ENCODE measurements around the gene NIN.

NIN gene

DNA sequence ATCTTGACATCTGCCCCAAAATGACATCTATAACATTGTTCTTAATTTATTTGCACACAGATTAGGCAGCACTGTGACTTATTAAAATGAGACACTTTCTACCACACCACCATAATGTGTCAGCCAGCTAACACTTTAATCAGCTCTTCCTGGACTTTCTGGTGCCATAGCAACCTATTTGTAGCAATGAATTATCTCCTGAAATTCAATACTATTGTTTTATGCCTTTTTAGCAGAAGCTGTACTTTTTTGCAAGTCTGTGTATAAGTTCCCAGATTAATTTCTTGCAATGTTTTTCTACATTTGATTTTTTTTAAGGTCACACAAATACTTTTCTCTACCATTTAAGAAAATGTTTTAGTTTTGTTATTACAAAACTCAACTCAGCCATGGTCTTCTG, 90.1 kb downstream of the NIN start:
- Histone ChIP-seq H3K27me3 (ENCODE audit: insufficient read depth, low read length) (no peaks in the 10 kb centered on the region), H3K4me3 (ENCODE audit: low read depth, low read length) (no peak overlapping the region), H3K79me2 (ENCODE audit: control insufficient read depth, insufficient read depth, low read length, unreplicated experiment) (no peaks in the 10 kb centered on the region), H2AFZ (ENCODE audit: low read length, unreplicated experiment) (no peak overlapping the region), H3K4me1 (ENCODE audit: control insufficient read depth, insufficient read depth, low read length, unreplicated experiment) (peaks cover 19% of the 10 kb centered on the region), H3K36me3 (ENCODE audit: insufficient read depth, low read length) (no peaks in the 10 kb centered on the region), H3K27ac (ENCODE audit: low read depth, low read length) (peak overlapping the region; percentile 48)

DNA sequence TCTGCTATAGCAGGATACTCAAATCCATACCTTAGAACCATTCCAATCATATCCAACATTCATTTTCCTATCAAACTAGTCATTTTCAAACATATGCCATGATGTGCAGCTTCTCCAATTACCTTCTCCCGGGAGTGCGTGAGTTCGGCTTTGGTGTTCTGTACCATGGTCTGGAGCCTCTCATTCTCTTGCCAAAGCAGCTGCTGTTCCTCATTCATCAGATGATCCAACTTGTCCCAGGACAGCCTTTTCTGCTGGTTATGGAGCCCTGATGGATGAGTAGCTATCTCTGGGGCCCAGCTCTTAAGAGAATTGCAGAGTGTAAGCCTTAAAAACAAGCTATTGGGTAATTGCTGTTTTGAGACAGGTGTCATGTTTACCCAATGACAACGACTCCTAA, 91.8 kb downstream of the NIN start:
- peaks cover 19% of the 10 kb centered on the region for H3K4me1 ChIP-seq (ENCODE audit: control insufficient read depth, insufficient read depth, low read length, unreplicated experiment)
- no peaks in the 10 kb centered on the region for H3K27me3 ChIP-seq (ENCODE audit: insufficient read depth, low read length)
- H3K79me2 ChIP-seq (ENCODE audit: control insufficient read depth, insufficient read depth, low read length, unreplicated experiment) = no peaks in the 10 kb centered on the region
- H3K4me3 ChIP-seq (ENCODE audit: low read depth, low read length) = no peak overlapping the region
- no peaks in the 10 kb centered on the region for H3K36me3 ChIP-seq (ENCODE audit: insufficient read depth, low read length)
- H3K27ac ChIP-seq (ENCODE audit: low read depth, low read length) = no peak overlapping the region
- no peak overlapping the region for H2AFZ ChIP-seq (ENCODE audit: low read length, unreplicated experiment)

DNA sequence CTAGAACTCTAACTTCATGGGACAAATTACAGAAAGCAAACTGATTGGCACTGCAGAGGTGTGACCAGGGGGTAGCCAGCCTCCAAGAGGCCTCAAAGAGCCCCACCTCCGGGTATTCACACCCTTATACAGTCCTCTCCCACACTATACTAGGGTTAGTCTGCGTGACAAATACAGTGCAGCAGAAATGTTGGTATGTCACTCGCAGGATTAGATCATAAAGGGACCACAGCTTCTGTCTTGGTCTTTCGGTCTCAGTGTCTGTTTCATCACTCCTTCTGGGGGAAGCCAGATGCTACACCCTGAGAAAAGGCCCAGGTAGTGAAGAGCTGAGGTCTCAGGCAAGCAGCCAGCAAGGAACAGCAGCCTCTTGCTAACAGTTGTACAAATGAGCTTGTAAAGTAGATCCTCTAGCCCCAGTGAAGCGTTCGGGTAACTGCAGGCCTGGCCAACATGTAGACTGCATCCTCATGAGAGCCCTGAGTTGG, 94.0 kb downstream of the NIN start:
- Histone ChIP-seq H3K27ac (ENCODE audit: low read depth, low read length) (no peak overlapping the region), H3K79me2 (ENCODE audit: control insufficient read depth, insufficient read depth, low read length, unreplicated experiment) (no peaks in the 10 kb centered on the region), H3K27me3 (ENCODE audit: insufficient read depth, low read length) (no peaks in the 10 kb centered on the region), H3K4me1 (ENCODE audit: control insufficient read depth, insufficient read depth, low read length, unreplicated experiment) (peaks cover 19% of the 10 kb centered on the region), H3K4me3 (ENCODE audit: low read depth, low read length) (no peak overlapping the region), H3K36me3 (ENCODE audit: insufficient read depth, low read length) (no peaks in the 10 kb centered on the region), H2AFZ (ENCODE audit: low read length, unreplicated experiment) (no peak overlapping the region)

DNA sequence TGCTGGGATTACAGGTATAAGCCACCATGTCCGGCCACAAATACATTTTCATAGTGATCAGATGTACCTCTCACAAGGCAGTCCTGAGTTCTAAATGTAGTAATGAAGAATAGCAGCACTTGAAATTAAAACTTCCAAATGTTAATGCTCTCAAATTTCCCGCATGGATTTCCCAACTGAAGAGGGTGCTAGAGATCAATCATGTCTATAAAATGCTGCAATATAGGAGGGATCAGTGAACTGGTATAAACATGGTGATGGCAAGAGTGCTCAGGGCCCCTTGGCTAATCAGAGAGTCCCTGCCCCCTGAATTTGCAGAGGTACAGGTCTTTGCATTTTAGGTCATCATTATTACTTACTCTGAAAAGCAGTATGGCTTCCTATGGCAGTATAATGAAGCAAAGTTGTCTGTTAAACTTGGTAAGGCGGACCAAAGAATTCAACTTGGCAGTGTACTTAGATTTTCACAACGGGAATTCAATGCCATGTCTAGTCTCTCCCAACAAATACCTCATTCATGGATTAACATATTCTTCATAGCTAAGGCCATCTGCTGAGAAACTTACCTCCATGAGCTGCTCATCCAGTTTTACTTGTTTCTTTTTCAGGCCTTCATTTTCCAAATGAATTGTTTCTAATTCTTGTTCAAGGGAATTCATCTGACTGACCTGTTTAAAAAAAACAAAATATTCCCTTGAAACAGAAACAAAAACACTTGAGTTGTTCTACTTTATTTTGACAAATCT, 95.8 kb downstream of the NIN start:
- no peaks in the 10 kb centered on the region for H3K79me2 ChIP-seq (ENCODE audit: control insufficient read depth, insufficient read depth, low read length, unreplicated experiment)
- H2AFZ ChIP-seq (ENCODE audit: low read length, unreplicated experiment) = no peak overlapping the region
- H3K36me3 ChIP-seq (ENCODE audit: insufficient read depth, low read length) = peaks cover 6% of the 10 kb centered on the region; the same call in 1 of the 2 replicates
- H3K4me3 ChIP-seq (ENCODE audit: low read depth, low read length) = no peak overlapping the region
- peaks cover 5% of the 10 kb centered on the region for H3K4me1 ChIP-seq (ENCODE audit: control insufficient read depth, insufficient read depth, low read length, unreplicated experiment)
- H3K27ac ChIP-seq (ENCODE audit: low read depth, low read length) = no peak overlapping the region
- no peaks in the 10 kb centered on the region for H3K27me3 ChIP-seq (ENCODE audit: insufficient read depth, low read length)

DNA sequence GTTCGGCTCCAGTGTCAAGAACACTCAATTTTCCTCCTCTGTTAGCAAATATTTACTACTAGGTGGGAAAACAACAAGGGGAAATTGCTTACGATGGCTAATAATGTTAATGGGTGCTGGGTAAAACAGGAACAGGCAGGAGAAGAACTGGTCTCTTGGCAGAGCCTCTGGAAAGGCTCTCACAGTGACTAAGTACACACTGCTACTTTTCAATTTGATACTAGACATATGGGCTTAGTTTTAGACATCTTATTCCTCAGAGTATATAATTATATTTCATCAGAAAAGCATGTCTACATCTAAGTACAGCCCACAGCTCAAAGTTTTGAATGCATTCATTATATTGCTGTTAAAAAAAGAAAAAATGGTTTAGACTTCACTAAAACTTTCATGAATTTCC, 97.5 kb downstream of the NIN start:
- Histone ChIP-seq H3K27me3 (ENCODE audit: insufficient read depth, low read length) (no peaks in the 10 kb centered on the region), H3K36me3 (ENCODE audit: insufficient read depth, low read length) (peaks cover 18% of the 10 kb centered on the region), H3K27ac (ENCODE audit: low read depth, low read length) (no peak overlapping the region), H3K4me1 (ENCODE audit: control insufficient read depth, insufficient read depth, low read length, unreplicated experiment) (no peaks in the 10 kb centered on the region), H3K4me3 (ENCODE audit: low read depth, low read length) (no peak overlapping the region), H3K79me2 (ENCODE audit: control insufficient read depth, insufficient read depth, low read length, unreplicated experiment) (no peaks in the 10 kb centered on the region), H2AFZ (ENCODE audit: low read length, unreplicated experiment) (no peak overlapping the region)

DNA sequence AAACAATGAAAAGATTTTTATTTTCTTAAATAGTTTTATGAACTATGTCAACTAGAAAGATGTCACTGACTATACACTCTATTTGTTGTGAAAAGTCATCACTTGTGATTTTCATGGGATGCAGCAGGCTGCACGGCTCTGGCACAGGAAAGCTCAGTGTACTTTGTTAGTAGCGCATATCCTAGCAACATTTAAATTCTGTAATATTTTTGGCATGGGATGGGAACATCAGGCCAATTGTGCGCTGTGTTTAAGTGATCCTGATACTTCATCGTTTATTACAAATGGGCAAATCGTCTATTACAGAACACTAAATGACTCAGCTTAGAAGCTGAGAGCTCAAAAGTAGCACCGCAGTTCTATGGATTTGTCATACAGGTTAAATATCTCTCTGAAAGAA, 102.1 kb downstream of the NIN start:
- Histone ChIP-seq H3K36me3 (ENCODE audit: insufficient read depth, low read length) (peaks cover 26% of the 10 kb centered on the region), H3K27ac (ENCODE audit: low read depth, low read length) (no peak overlapping the region), H3K4me1 (ENCODE audit: control insufficient read depth, insufficient read depth, low read length, unreplicated experiment) (peaks cover 18% of the 10 kb centered on the region), H3K4me3 (ENCODE audit: low read depth, low read length) (no peak overlapping the region), H3K79me2 (ENCODE audit: control insufficient read depth, insufficient read depth, low read length, unreplicated experiment) (no peaks in the 10 kb centered on the region), H3K27me3 (ENCODE audit: insufficient read depth, low read length) (no peaks in the 10 kb centered on the region), H2AFZ (ENCODE audit: low read length, unreplicated experiment) (no peak overlapping the region)

DNA sequence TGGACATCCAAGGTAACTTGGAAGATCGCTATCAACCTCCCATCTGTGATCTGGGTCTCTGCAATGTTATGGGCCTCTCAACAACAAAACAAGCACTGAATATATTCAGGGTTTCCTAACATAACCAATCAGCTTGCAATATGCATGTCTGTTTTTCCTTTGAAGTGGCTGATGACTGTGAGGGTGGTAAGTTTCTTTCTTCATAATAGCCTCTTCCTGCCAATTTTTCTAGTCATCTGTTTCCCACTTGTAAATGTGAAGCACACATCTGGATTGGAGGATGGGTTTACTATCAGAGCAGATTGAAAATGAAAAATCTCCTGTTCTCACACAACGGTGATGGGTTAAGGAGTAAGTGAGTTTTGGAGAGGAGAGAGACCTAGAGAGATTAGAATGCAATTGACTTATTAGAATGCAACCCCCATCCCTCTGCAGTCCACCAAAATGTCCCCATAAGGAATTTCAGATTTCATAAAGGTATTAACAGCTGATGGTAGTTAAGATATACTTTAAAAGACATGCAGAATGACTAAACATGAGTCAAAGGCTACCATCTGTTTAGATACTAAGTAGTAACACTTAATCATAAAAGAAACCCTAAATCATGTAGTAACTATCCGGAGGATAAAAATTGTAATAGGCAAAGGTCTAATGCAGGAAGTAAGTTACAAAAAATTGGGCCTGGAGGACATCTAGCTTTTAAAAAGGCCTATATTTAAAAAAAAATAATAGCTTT, 104.4 kb downstream of the NIN start:
- Histone ChIP-seq H3K4me1 (ENCODE audit: control insufficient read depth, insufficient read depth, low read length, unreplicated experiment) (peaks cover 18% of the 10 kb centered on the region), H3K4me3 (ENCODE audit: low read depth, low read length) (peak overlapping the region; percentile 6; the same call in 1 of the 2 replicates), H2AFZ (ENCODE audit: low read length, unreplicated experiment) (no peak overlapping the region), H3K79me2 (ENCODE audit: control insufficient read depth, insufficient read depth, low read length, unreplicated experiment) (no peaks in the 10 kb centered on the region), H3K27ac (ENCODE audit: low read depth, low read length) (peak overlapping the region; percentile 63), H3K27me3 (ENCODE audit: insufficient read depth, low read length) (no peaks in the 10 kb centered on the region), H3K36me3 (ENCODE audit: insufficient read depth, low read length) (peaks cover 30% of the 10 kb centered on the region)

DNA sequence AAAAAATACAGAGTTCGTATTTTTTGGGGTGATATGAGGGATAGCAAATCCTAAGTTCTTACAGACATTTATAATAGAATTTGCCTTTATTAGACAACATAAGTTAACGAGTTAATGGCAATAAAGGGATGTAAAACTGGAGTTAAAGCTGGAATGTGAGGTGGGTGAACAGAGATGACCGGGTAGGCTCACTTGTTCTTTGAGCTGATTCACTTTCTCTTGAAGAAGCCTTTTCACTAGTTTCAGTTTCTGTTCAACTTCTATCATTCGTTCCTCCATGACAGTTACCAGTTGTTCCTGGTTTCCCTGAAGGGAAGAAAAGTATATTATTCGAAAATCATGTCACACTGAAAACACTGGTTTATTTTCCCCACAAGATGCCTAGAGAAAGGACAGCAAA, 105.2 kb downstream of the NIN start:
- H3K4me1 ChIP-seq (ENCODE audit: control insufficient read depth, insufficient read depth, low read length, unreplicated experiment) = peaks cover 18% of the 10 kb centered on the region
- H3K4me3 ChIP-seq (ENCODE audit: low read depth, low read length) = no peak overlapping the region
- peaks cover 28% of the 10 kb centered on the region for H3K36me3 ChIP-seq (ENCODE audit: insufficient read depth, low read length)
- no peaks in the 10 kb centered on the region for H3K79me2 ChIP-seq (ENCODE audit: control insufficient read depth, insufficient read depth, low read length, unreplicated experiment)
- H2AFZ ChIP-seq (ENCODE audit: low read length, unreplicated experiment) = no peak overlapping the region
- no peaks in the 10 kb centered on the region for H3K27me3 ChIP-seq (ENCODE audit: insufficient read depth, low read length)
- H3K27ac ChIP-seq (ENCODE audit: low read depth, low read length) = peak overlapping the region; percentile 63; the same call in 1 of the 2 replicates

DNA sequence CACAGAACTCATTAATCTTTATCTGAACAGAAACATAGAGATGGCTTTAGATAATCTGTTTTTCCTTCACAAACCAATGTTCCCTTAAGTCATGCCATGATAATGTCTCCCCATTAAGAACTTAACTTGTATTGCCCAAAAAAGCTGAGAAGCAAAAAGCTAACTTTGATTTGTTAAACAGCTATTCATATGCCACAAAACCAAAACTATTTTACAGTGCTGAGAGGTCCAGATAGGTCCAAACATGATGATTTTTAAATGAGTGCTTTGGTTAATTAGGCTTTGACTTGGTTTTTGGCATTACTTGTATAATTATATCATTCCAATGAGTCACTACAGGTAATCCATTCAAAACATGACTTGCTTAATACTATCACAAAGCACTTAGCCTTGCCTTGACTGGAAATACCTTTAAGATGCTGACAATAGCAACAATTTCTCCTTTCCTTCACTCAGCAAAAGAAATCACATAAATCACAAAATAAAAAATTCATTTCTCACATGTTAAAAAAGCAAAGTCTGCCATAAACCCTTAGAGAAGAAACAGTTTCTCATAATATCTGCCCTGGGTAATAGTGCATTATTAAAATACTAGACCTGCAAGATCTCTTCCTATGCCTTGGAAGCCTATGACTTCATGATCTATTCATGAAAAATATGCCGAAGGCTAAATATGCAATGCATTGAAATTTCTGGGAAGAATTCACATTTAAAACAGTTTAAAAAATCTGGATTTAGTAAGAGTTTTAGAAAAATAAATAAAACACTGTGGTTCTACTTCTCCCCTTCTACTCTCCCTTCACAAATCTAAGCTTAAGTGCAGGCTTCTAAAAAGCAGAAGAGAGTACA, 110.8 kb downstream of the NIN start:
- H3K36me3 ChIP-seq (ENCODE audit: insufficient read depth, low read length) = peaks cover 7% of the 10 kb centered on the region
- H3K4me1 ChIP-seq (ENCODE audit: control insufficient read depth, insufficient read depth, low read length, unreplicated experiment) = no peaks in the 10 kb centered on the region
- H3K27ac ChIP-seq (ENCODE audit: low read depth, low read length) = no peak overlapping the region
- H2AFZ ChIP-seq (ENCODE audit: low read length, unreplicated experiment) = no peak overlapping the region
- no peaks in the 10 kb centered on the region for H3K79me2 ChIP-seq (ENCODE audit: control insufficient read depth, insufficient read depth, low read length, unreplicated experiment)
- H3K27me3 ChIP-seq (ENCODE audit: insufficient read depth, low read length) = no peaks in the 10 kb centered on the region
- H3K4me3 ChIP-seq (ENCODE audit: low read depth, low read length) = no peak overlapping the region

DNA sequence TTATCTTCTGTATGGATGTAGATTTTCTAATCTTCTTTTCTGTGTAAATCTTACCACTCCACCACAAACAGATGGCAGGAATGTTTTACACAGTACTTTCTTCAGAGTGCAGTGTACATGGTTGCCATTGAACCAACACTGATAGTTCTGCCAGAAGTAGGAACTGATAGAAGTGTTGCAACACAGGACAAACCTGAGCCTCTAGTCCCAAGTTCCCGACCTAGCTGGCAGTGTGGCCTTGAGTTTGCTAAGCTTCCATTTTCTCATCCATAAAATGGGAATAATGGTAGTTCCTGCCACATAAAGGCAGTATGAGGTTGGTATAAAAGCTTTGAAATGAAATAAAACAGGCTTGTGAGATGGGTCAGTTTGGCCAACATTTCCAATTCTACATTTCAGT, 112.0 kb downstream of the NIN start:
- no peak overlapping the region for H2AFZ ChIP-seq (ENCODE audit: low read length, unreplicated experiment)
- H3K79me2 ChIP-seq (ENCODE audit: control insufficient read depth, insufficient read depth, low read length, unreplicated experiment) = no peaks in the 10 kb centered on the region
- peaks cover 4% of the 10 kb centered on the region; the same call in 1 of the 2 replicates for H3K36me3 ChIP-seq (ENCODE audit: insufficient read depth, low read length)
- no peaks in the 10 kb centered on the region for H3K4me1 ChIP-seq (ENCODE audit: control insufficient read depth, insufficient read depth, low read length, unreplicated experiment)
- H3K4me3 ChIP-seq (ENCODE audit: low read depth, low read length) = no peak overlapping the region
- H3K27ac ChIP-seq (ENCODE audit: low read depth, low read length) = no peak overlapping the region
- H3K27me3 ChIP-seq (ENCODE audit: insufficient read depth, low read length) = no peaks in the 10 kb centered on the region

All from ACC112 (cell line).